ENCODE measurements around the gene CFLAR.
"Not testable (repeated sequence)": the region's sequence is repeated elsewhere in the genome, so short reads cannot be mapped to it uniquely, and the experiment has no call there.

Gene CFLAR

GRCh38 chr2:201184248-201184647, 68.3 kb downstream of the CFLAR start:
- not testable (repeated sequence) for DNase-seq

GRCh38 chr2:201185863-201186262, 69.9 kb downstream of the CFLAR start:
- DNase-seq: no peak

GRCh38 chr2:201186982-201187381, 71.0 kb downstream of the CFLAR start:
- no peak for DNase-seq

GRCh38 chr2:201188449-201188848, 72.5 kb downstream of the CFLAR start:
- no peak for DNase-seq

GRCh38 chr2:201191132-201191875, 75.3 kb downstream of the CFLAR start:
- DNase-seq: no peak

GRCh38 chr2:201194097-201194496, 78.1 kb downstream of the CFLAR start:
- no peak for DNase-seq

GRCh38 chr2:201195331-201195730, 79.4 kb downstream of the CFLAR start:
- DNase-seq: no peak

GRCh38 chr2:201196003-201196402, 80.0 kb downstream of the CFLAR start:
- DNase-seq: no peak

GRCh38 chr2:201196803-201197202, 80.8 kb downstream of the CFLAR start:
- no peak for DNase-seq

- no peak for DNase-seq
Measured at GRCh38 chr2:201197781-201198180, 81.8 kb downstream of the CFLAR start.

GRCh38 chr2:201199847-201200246, 83.9 kb downstream of the CFLAR start:
- no peak for DNase-seq

GRCh38 chr2:201200345-201200744, 84.4 kb downstream of the CFLAR start:
- DNase-seq: no peak

GRCh38 chr2:201201371-201201770, 85.4 kb downstream of the CFLAR start:
- DNase-seq: no peak

- DNase-seq: no peak
Measured at GRCh38 chr2:201203916-201204654, 88.1 kb downstream of the CFLAR start.

- no peak for DNase-seq
Measured at GRCh38 chr2:201204655-201205514, 88.9 kb downstream of the CFLAR start.

GRCh38 chr2:201205515-201205849, 89.5 kb downstream of the CFLAR start:
- DNase-seq: no peak

GRCh38 chr2:201208563-201209252, 92.7 kb downstream of the CFLAR start:
- DNase-seq: no peak

- DNase-seq: no peak
Measured at GRCh38 chr2:201215963-201216362, 100.0 kb downstream of the CFLAR start.

- no peak for DNase-seq
Measured at GRCh38 chr2:201216918-201217317, 101.0 kb downstream of the CFLAR start.

- DNase-seq: no peak
Measured at GRCh38 chr2:201218780-201219179, 102.8 kb downstream of the CFLAR start.

GRCh38 chr2:201219328-201220096, 103.5 kb downstream of the CFLAR start:
- DNase-seq: no peak

GRCh38 chr2:201220102-201220570, 104.2 kb downstream of the CFLAR start:
- DNase-seq: no peak
